ENCODE results near the gene CCDC12. TPM values are rescaled to one million over a fixed set of nuclear protein-coding genes. Genes with fewer than 3 reads are reported as not detected.
A peak's percentile ranks its signal among the peaks of the same experiment; 100 is the strongest.

Gene CCDC12
- total and polyA plus RNA-seq, 7 donors, result 33.1 to 80.9 (median 41.0) TPM

GRCh38 chr3:46947546-46947901 lies 29.0 kb downstream of the CCDC12 start:
- Histone ChIP-seq H3K4me3 (no peak overlapping the region), H3K9me3 (no peaks in the 10 kb centered on the region), H3K27me3 (no peaks in the 10 kb centered on the region), H3K4me1 (peaks cover 0 to 83% (median 69%) of the 10 kb centered on the region in 4 donors), H3K36me3 (peaks cover 0 to 4% (median 2%) of the 10 kb centered on the region in 4 donors), H3K27ac (peak overlapping the region in 1 of 4 donors; percentile 49)
- TF ChIP-seq POLR2AphosphoS5 (IDR thresholded peaks at IDR 0.05), result no peak
- TF ChIP-seq EP300 (IDR thresholded peaks at IDR 0.05), result no peak
- no peak for TF ChIP-seq POLR2A (IDR thresholded peaks at IDR 0.05)
- TF ChIP-seq CTCF (IDR thresholded peaks at IDR 0.05), result no peak
- intact Hi-C loops (cut with DNase I), result no loop called here
- no peak for DNase-seq
- WGBS, 2 donors, result 56 to 74% methylated on average over 4 of the region's 4 CpGs

- Histone ChIP-seq H3K27me3 (no peaks in the 10 kb centered on the region), H3K4me1 (peaks cover 0 to 79% (median 69%) of the 10 kb centered on the region in 4 donors), H3K4me3 (no peak overlapping the region), H3K36me3 (peaks cover 0 to 4% (median 2%) of the 10 kb centered on the region in 4 donors), H3K27ac (peak overlapping the region in 2 of 4 donors; percentile 1 to 49), H3K9me3 (no peaks in the 10 kb centered on the region)
- DNase-seq, result no peak
- TF ChIP-seq CTCF (IDR thresholded peaks at IDR 0.05) (no peak), EP300 (IDR thresholded peaks at IDR 0.05) (no peak), POLR2A (IDR thresholded peaks at IDR 0.05) (no peak), POLR2AphosphoS5 (IDR thresholded peaks at IDR 0.05) (no peak)
- intact Hi-C loops (cut with DNase I), result no loop called here
- 23 to 39% methylated on average over 7 of the region's 7 CpGs for WGBS, 2 donors
These were observed 29.5 kb downstream of the CCDC12 start for GRCh38 chr3:46946856-46947545.

- intact Hi-C loops (cut with DNase I), result no loop called here
- peaks cover 0 to 79% (median 68%) of the 10 kb centered on the region in 4 donors for H3K4me1 ChIP-seq
These were observed 30.1 kb downstream of the CCDC12 start for GRCh38 chr3:46946416-46946815.

GRCh38 chr3:46944191-46944590 lies 32.4 kb downstream of the CCDC12 start:
- Histone ChIP-seq H3K36me3 (peaks cover 0 to 20% (median 11%) of the 10 kb centered on the region in 4 donors), H3K27ac (peak overlapping the region in 1 of 4 donors; percentile 34), H3K9me3 (no peaks in the 10 kb centered on the region), H3K4me1 (peaks cover 0 to 65% (median 59%) of the 10 kb centered on the region in 4 donors), H3K27me3 (no peaks in the 10 kb centered on the region), H3K4me3 (no peak overlapping the region)
- intact Hi-C loops (cut with DNase I), result no loop called here
- TF ChIP-seq CTCF (IDR thresholded peaks at IDR 0.05) (no peak), EP300 (IDR thresholded peaks at IDR 0.05) (no peak), POLR2A (IDR thresholded peaks at IDR 0.05) (no peak), POLR2AphosphoS5 (IDR thresholded peaks at IDR 0.05) (no peak)
- 79 to 93% methylated on average over 8 of the region's 8 CpGs for WGBS, 2 donors
- DNase-seq, result no peak

More at GRCh38 chr3:46946416-46946815, 30.1 kb downstream of the CCDC12 start:
- no peak for TF ChIP-seq POLR2A (IDR thresholded peaks at IDR 0.05)
- TF ChIP-seq EP300 (IDR thresholded peaks at IDR 0.05), result no peak
- no peak for TF ChIP-seq CTCF (IDR thresholded peaks at IDR 0.05)
- no peak for TF ChIP-seq POLR2AphosphoS5 (IDR thresholded peaks at IDR 0.05)
- 33 to 80% methylated on average over 6 of the region's 6 CpGs for WGBS, 2 donors
- no peak overlapping the region for H3K27ac ChIP-seq
- H3K27me3 ChIP-seq, result no peaks in the 10 kb centered on the region
- no peak for DNase-seq
- no peak overlapping the region for H3K4me3 ChIP-seq
- H3K36me3 ChIP-seq, result peaks cover 0 to 4% (median 2%) of the 10 kb centered on the region in 4 donors
- no peaks in the 10 kb centered on the region for H3K9me3 ChIP-seq

All from sigmoid colon (tissue), 7 donors.